Activated CD4-positive, CD25-positive, alpha-beta regulatory T cell (primary cell): ENCODE results near the gene POU3F1.
"Not testable (repeated sequence)": the region's sequence is repeated elsewhere in the genome, so short reads cannot be mapped to it uniquely, and the experiment has no call there.

ENCODE experiments used
- DNase-seq, 4 experiments: peaks; one replicate each; lab custom pipeline; 2025; lab: John Stamatoyannopoulos, UW

The POU3F1 gene

GRCh38 chr1:38047603-38048141, 1.1 kb upstream of the POU3F1 start:
- DNase-seq = no peak

DNA sequence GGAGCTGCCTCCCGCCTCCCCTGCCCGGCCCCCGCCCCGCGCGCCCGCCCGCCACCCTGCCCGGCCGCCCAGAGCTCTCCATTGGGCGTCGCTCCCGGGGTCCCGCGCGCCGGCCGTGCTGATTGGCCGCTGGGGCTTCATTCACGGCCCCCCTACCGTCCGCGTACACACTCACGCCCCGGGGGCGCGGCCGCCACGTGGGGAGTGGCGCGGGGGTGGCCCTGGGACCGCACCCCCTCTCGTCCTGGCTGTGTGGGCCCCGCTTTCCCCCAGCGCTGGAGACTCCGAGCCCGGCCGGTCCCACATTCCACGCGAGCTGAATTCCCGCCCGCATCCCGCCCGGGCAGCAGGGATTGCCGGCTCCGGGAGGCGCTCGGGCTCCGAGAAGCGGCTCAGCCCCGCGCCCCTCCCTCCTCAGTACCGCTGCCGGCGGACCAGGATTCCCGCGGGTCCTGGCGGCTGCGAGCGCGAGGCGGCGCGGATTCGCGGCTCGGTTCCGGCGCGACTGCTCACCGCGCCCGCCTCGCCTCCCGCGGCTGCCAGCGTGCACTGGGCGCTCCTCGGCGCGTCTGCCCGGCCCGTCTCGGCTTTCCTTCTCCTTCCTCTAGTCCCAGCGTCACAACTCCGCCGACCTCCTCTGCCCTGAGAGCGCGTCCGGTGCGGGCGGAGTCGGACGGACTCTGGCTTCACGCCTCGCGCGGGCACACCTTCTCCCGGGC, 450 bp upstream of the POU3F1 start:
- peak; percentile 50 to 64 (median 54) for DNase-seq

- no peak for DNase-seq
These were observed 926 bp downstream of the POU3F1 start for GRCh38 chr1:38045401-38046332.

DNA sequence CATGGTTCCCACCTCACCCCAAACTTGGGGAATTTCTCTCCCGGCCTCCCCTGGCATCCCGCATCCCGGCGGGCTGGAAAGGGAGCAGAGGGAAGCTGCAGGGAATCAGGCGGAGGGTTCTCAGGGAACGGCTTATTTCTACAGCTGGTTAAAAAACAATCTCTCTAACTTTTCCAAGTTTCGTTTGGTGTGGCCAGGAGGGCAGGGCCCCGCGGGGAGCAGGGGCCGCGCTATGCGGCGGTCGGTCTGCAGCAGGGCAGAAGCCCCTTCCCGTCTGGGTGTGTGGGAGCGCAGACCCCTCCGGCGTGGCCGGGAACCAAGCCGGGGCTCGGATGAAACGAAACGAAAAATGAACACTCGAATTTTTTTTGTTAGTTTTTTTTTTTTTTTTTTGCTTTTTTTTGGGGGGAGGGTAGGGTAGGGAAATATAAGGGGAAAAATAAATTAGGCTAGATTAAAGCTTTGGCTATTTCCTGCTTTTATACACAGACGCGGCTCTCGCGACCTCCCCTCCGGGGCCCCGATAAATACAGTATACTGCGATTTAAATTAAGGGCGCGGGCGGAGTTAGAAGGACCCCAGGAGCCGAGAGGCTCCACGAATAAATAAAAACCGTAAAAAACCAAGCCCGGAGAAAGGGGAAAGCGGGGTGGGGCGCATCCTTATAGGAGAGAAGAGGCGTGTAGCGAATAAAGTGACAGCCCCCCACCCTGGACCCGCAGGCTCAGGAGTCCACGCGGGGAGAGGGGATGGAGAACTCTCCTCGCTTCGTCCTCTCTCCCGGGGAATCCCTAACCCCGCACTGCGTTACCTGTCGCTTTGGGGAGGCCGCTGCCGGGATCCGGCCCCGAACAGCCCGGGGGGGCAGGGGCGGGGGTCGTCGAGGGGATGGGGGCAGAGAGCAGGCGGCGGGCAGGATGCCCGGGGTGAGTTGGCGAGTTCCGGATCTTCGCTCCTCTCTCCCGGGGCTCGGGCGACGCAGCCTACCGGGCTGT, 2.1 kb downstream of the POU3F1 start:
- no peak for DNase-seq

GRCh38 chr1:38043036-38043747, 3.4 kb downstream of the POU3F1 start:
- DNase-seq = no peak

- DNase-seq = no peak
These were observed 4.4 kb downstream of the POU3F1 start for GRCh38 chr1:38041936-38042834.

GRCh38 chr1:38039331-38040088, 7.1 kb downstream of the POU3F1 start:
- no peak for DNase-seq

DNA sequence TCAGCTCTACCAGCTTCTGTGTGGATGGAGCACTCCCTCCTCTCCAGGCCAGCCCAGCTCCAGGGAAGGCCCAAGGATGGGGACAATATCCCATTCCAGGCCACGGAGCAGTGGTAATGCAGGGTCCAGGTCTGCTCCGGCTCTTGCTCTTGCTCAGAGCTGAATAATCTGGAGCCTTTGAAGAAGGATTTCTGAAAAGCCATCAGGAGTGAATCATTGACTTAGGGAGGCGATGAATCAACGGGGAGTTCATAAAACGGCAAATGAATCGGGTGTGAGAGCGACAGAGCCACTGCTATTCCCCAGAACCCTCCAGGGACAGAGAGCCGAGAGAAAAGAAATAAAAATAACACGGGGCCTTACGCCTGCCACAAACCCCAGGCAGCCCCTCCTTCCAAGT, 7.7 kb downstream of the POU3F1 start:
- DNase-seq = no peak

DNA sequence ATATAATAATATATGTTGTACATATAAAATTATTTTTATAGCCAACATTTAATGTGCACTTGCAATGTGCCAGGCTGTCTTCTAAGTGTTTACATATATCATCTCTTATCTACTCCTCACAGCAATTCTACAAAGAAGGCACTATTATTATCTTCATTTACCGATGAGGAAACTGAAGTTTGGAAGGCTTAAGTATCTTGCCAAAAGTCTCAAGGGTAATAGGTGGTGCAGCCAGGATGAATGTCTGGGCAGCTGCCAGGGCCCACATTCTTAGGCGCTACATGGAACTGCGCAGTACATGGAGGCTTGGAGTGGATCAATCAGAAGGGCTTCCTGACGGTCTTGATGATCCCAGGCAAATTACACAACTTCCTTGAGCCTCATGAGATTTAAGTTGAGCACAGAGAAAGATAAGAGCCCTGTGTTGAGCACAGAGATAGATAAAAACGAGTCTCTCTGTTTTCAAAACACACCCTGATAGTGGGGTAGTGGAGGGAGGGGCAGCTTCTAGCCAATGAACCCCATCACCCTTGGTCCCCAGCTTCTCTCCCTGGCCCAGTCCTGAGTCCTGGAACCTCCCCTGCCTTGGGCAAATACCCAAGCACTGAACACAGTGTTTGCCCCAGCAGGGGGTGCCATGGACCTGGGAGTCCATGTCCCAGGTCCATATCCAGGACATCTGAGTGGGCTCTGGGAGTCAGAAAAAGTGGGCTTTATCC, 9.2 kb downstream of the POU3F1 start:
- no peak for DNase-seq

- no peak for DNase-seq
These were observed 11.7 kb downstream of the POU3F1 start for GRCh38 chr1:38034871-38035270.

DNA sequence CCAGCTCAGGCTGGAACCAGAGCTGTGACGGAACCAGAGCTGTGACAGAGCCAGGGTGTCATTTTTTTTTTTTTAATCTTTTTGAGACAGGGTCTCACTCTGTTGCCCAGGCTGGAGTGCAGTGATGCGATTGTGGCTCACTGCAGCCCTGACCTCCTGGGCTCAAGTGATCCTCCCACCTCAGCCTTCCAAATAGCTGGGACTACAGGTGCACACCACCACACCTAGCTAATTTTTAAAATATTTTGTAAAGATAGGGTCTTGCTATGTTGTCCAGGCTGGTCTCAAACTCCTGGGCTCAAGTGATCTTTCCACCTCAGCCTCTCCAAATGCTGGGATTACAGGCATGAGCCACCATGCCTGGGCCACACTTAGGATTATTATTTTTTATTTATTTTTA, 13.6 kb downstream of the POU3F1 start:
- DNase-seq = not testable (repeated sequence)

DNA sequence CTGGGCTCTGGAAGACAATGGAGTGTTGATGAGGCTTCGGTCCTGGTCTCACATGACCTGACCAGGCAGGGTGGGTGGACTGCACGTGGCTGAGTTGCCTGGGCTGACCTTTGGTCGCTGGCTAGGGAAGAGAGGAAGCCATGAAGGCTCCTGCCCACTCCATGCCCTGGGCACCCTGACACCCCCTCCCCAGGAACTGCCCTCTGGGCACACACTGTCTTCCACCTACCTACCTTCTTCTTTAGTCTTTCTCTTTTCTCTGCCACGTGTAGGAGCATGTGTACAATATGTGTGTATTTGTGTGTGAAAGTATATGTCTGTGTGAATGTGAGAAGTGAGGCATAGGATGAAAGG, 15.1 kb downstream of the POU3F1 start:
- no peak for DNase-seq

DNA sequence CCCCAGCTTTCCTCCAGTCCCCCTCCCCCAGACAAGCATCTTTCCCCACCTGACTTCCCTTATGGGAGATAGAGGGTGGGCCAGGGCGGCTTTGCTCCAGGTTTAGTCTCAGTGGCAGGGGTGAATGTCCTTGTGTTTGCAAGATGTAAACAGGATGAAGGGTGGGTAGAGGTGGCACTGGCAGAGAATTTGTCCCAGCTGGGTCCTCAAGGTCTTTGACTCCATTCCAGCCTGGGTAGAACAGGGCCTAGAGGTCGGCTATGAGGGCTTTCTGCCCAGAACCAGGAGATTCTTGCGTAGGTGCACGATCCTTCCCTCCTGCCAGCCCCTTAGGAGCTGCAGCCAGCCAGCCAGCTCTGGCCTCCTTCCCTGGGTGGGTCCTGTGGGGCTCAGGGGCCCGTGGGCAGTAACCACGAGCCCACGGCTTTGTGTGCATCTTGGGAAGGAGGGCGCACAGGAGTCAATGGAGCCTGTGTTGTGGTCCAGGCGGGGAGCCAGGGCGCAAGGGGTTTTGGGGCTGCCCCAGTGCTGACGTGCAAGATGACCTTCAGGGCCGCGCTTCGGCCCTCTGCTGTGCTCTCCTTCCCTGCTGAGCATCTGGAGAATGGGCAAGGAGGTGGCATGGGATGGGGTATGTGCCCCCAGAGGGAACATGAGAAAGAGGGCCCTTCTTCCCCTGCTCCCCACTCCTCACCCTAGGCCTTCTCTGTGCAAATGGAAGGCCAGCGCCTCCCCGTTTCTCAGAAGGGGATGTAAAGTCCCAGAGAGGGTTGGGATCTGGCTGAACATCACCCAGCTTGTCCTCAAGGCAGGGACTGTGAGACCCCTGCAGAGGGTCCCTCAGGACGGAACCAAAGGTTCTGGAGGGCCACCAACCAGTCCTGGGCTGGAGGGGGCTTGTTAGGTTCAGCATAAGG, 15.7 kb downstream of the POU3F1 start:
- no peak for DNase-seq

DNA sequence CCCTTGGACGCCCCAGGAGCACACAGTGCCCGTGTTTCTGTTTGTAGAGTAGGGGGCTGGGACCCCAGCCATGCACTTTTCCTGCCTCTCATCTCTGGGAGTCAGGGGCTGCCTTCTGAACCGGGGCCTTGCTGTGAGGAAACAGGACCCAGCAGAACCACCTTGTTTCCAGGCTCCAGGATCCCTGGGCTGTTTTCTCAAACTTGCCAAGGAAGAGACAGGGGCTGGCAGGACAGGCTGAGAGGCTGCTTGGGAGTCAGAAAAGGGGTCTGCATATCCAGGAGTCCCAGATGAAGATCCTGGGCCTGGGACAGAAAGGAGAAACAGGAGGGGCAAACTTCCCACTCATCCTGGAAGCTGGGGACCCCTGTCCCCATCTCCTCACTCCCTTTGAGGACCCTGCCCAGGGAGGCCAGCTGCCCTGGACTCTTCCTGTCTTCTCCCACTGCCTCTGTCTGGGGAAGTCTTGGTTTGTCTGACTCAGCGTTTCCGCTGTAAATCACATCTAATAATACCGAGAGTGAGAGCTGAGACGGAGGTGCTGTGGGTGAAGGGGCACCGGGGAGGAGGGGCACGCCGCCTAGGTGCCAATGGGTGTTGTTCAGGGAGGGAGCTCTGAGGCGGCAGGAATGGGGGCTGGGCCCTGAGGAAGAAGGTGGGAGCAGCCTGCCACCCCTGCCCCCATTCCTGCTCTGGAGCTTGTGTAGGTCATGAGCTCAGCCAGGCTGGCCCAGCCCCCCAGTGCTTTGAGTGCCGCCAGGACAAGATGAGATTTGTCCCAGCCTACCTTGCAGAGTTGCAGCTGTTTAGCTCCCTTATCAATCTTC, 16.7 kb downstream of the POU3F1 start:
- DNase-seq = peak in 2 of 4 experiments; percentile 32 to 40

DNA sequence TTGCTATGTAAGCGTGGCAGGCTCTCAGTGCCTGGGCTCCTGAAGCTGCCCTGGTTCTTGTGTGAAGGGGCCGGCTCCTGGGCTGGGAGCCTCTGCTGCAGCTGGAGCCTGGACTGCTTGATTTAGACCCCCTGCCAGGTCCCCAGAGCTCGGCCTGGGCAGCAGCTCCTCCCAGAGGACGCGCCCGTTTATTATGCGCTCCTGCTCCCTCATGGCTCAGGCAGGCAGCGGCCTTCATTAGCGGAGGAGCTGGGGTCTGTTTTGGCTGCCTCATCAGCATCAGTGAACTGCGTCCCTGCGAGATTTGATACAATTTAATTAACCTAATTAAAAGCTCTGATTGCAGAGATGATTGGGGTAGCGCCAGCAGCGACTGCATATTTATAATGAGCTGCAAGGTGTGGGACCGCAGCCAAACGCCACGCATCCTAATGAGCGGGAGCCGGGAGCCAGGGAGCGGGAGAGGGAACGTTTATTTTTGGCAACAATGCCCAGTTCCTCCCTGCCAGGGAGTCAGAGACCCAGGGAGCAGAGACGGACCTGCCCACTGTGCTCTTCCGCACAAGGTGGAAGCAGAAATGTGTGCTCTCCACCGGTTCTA, 17.4 kb downstream of the POU3F1 start:
- no peak for DNase-seq

GRCh38 chr1:38028671-38029070, 17.9 kb downstream of the POU3F1 start:
- DNase-seq = no peak
